Activated B cell treated with CpG ODN at 0.5 μM for 24 hours (primary cell): ENCODE measurements around the gene MAP3K20. TPM values are rescaled to one million over a fixed set of nuclear protein-coding genes. Genes with fewer than 3 reads are reported as not detected.

Experiments
- ATAC-seq: fragments of 200-7000 bp; cut with Tn5 transposase; one replicate; pipeline ENCODE4 v1.10.0; 2021; ENCODE audit warnings: low read depth, mild to moderate bottlenecking, moderate library complexity
- CTCF ChIA-PET: fragments of 350-600 bp; sonication (Branson Sonifier 250); formaldehyde crosslinking; loops from one replicate; lab custom pipeline; 2021; ENCODE audit warnings: antibody characterized with exemption; lab: Charles Lee
- POLR2A ChIA-PET: fragments of 350-600 bp; sonication (Branson Sonifier 250); formaldehyde crosslinking; loops from one replicate; lab custom pipeline; 2021; ENCODE audit warnings: antibody characterized with exemption; lab: Charles Lee
- DNase-seq: peaks from one replicate; pipeline ENCODE4 v3.0.0; 2022
- H3K27ac Mint-ChIP-seq: one replicate; pipeline ENCODE4 v1.8.0; 2020; ENCODE audit warnings: mixed read lengths
- H3K27me3 Mint-ChIP-seq: one replicate; pipeline ENCODE4 v1.8.0; 2021; ENCODE audit warnings: mixed read lengths
- H3K36me3 Mint-ChIP-seq: one replicate; pipeline ENCODE4 v1.8.0; 2021; ENCODE audit warnings: low read depth, mixed read lengths
- H3K4me1 Mint-ChIP-seq: one replicate; pipeline ENCODE4 v1.8.0; 2021; ENCODE audit warnings: mixed read lengths
- H3K4me3 Mint-ChIP-seq: one replicate; pipeline ENCODE4 v1.8.0; 2020; ENCODE audit warnings: mild to moderate bottlenecking, mixed read lengths
- H3K9me3 Mint-ChIP-seq: one replicate; pipeline ENCODE4 v1.8.0; 2020; ENCODE audit warnings: mixed read lengths
- CTCF ChIP-seq: fragments of 200-600 bp; IDR thresholded peaks from one replicate; pipeline ENCODE4 v1.8.0; 2022; ENCODE audit warnings: antibody characterized with exemption, mild to moderate bottlenecking
- intact Hi-C: fragments of 100-400 bp; cut with micrococcal nuclease; formaldehyde crosslinking; loops from one replicate; pipeline ENCODE4 v1.15.1; 2024
- total RNA-seq: library from RNA; stranded (reverse); gene quantifications from 2 replicates; pipeline ENCODE4 v1.2.3, GENCODE V29; 2022

Gene MAP3K20
- total RNA-seq, 1 donor from 2014 or later = 8.7 TPM

GRCh38 chr2:173215316-173215715 lies 139.7 kb downstream of the MAP3K20 start:
- H3K4me3 Mint-ChIP-seq = no peak overlapping the region
- ChIA-PET CTCF (no interaction called here), POLR2A (no interaction called here)
- no peak overlapping the region for H3K27ac Mint-ChIP-seq
- no peaks in the 10 kb centered on the region for H3K9me3 Mint-ChIP-seq
- H3K4me1 Mint-ChIP-seq = peaks cover 4% of the 10 kb centered on the region
- H3K36me3 Mint-ChIP-seq = no peaks in the 10 kb centered on the region
- intact Hi-C loops = no loop called here
- H3K27me3 Mint-ChIP-seq = no peaks in the 10 kb centered on the region
- TF ChIP-seq CTCF = no peak
- DNase-seq (no peak), ATAC-seq (no peak)

GRCh38 chr2:173216051-173216450 lies 140.4 kb downstream of the MAP3K20 start:
- no peaks in the 10 kb centered on the region for H3K9me3 Mint-ChIP-seq
- TF ChIP-seq CTCF = no peak
- intact Hi-C loops = no loop called here
- H3K36me3 Mint-ChIP-seq = no peaks in the 10 kb centered on the region
- DNase-seq (no peak), ATAC-seq (no peak)
- no peak overlapping the region for H3K27ac Mint-ChIP-seq
- no peak overlapping the region for H3K4me3 Mint-ChIP-seq
- no peaks in the 10 kb centered on the region for H3K27me3 Mint-ChIP-seq
- CTCF ChIA-PET = no interaction called here
- no peaks in the 10 kb centered on the region for H3K4me1 Mint-ChIP-seq
- POLR2A ChIA-PET = no interaction called here

- no peak overlapping the region for H3K27ac Mint-ChIP-seq
Observed at GRCh38 chr2:173216668-173217067, 141.0 kb downstream of the MAP3K20 start.

GRCh38 chr2:173217116-173217840 lies 141.6 kb downstream of the MAP3K20 start:
- H3K36me3 Mint-ChIP-seq = no peaks in the 10 kb centered on the region
- H3K9me3 Mint-ChIP-seq = no peaks in the 10 kb centered on the region
- H3K27ac Mint-ChIP-seq = no peak overlapping the region
- no peak for ATAC-seq
- ChIA-PET POLR2A (interaction anchor here (0.7 kb wide), 1 partner anchor 190 kb away, joined by 3 read pairs; no protein-coding TSS in a partner anchor), CTCF (interaction anchor here (0.8 to 2.6 kb wide), 2 partner anchors 10 to 190 kb away, joined by 3 to 10 read pairs; no protein-coding TSS in a partner anchor)
- H3K4me1 Mint-ChIP-seq = no peaks in the 10 kb centered on the region
- no peak for DNase-seq
- no peak overlapping the region for H3K4me3 Mint-ChIP-seq
- no peak for TF ChIP-seq CTCF
- H3K27me3 Mint-ChIP-seq = no peaks in the 10 kb centered on the region
- intact Hi-C loops = no loop called here

More at GRCh38 chr2:173216668-173217067, 141.0 kb downstream of the MAP3K20 start:
- Mint-ChIP-seq H3K4me3 (no peak overlapping the region), H3K9me3 (no peaks in the 10 kb centered on the region), H3K27me3 (no peaks in the 10 kb centered on the region), H3K36me3 (no peaks in the 10 kb centered on the region), H3K4me1 (no peaks in the 10 kb centered on the region)
- no peak for TF ChIP-seq CTCF
- intact Hi-C loops = no loop called here
- no peak for ATAC-seq
- ChIA-PET POLR2A (interaction anchor here (0.7 kb wide), 1 partner anchor 189 kb away, joined by 3 read pairs; no protein-coding TSS in a partner anchor), CTCF (no interaction called here)
- DNase-seq = no peak

GRCh38 chr2:173218326-173219056 lies 142.8 kb downstream of the MAP3K20 start:
- no peak overlapping the region for H3K4me3 Mint-ChIP-seq
- no peak overlapping the region for H3K27ac Mint-ChIP-seq
- no peak for ATAC-seq
- intact Hi-C loops = no loop called here
- no peaks in the 10 kb centered on the region for H3K9me3 Mint-ChIP-seq
- H3K4me1 Mint-ChIP-seq = no peaks in the 10 kb centered on the region
- no peaks in the 10 kb centered on the region for H3K36me3 Mint-ChIP-seq
- CTCF ChIA-PET = interaction anchor here (0.8 to 2.6 kb wide), 2 partner anchors 11 to 191 kb away, joined by 3 to 10 read pairs; no protein-coding TSS in a partner anchor
- no peak for DNase-seq
- TF ChIP-seq CTCF = no peak
- POLR2A ChIA-PET = interaction anchor here (0.7 kb wide), 1 partner anchor 1273 kb away, joined by 3 read pairs; no protein-coding TSS in a partner anchor
- no peaks in the 10 kb centered on the region for H3K27me3 Mint-ChIP-seq
